Suprapubic skin (tissue), 4 donors: ENCODE measurements around the gene ALDH9A1. TPM values are rescaled to one million over a fixed set of nuclear protein-coding genes. Genes with fewer than 3 reads are reported as not detected.
"Not testable (repeated sequence)": the region's sequence is repeated elsewhere in the genome, so short reads cannot be mapped to it uniquely, and the experiment has no call there.

Experiments used
- DNase-seq, 2 donors: peaks; one replicate each; pipeline ENCODE4 v3.0.0-alpha.2; 2019; ENCODE audit warnings: low spot score in 2 of 2
- H3K27ac ChIP-seq: fragments of 200-600 bp; sonication (generic); one replicate; pipeline ENCODE4 v1.5.1; 2019
- H3K27me3 ChIP-seq: fragments of 200-600 bp; sonication (generic); one replicate; pipeline ENCODE4 v1.5.1; 2019
- H3K36me3 ChIP-seq: fragments of 200-600 bp; sonication (generic); one replicate; pipeline ENCODE4 v1.5.1; 2019
- H3K4me1 ChIP-seq: fragments of 200-600 bp; sonication (generic); one replicate; pipeline ENCODE4 v1.5.1; 2019
- H3K4me3 ChIP-seq: fragments of 200-600 bp; sonication (generic); one replicate; pipeline ENCODE4 v1.5.1; 2019; ENCODE audit warnings: mild to moderate bottlenecking
- H3K9me3 ChIP-seq: fragments of 200-600 bp; sonication (generic); one replicate; pipeline ENCODE4 v1.5.1; 2019
- EP300 ChIP-seq: sonication (generic); formaldehyde crosslinking; IDR thresholded peaks from one replicate; pipeline ENCODE4 v1.6.1; 2017; ENCODE audit warnings: antibody characterized with exemption
- POLR2A ChIP-seq, 2 donors: fragments of 450-650 bp; IDR thresholded peaks; one replicate each; pipeline ENCODE4 v1.6.1; 2017; ENCODE audit warnings: antibody characterized with exemption in 2 of 2, mild to moderate bottlenecking in 2 of 2, moderate library complexity in 2 of 2
- POLR2AphosphoS5 ChIP-seq, 3 donors: sonication (generic); formaldehyde crosslinking; IDR thresholded peaks; one replicate each; pipeline ENCODE4 v1.6.1; 2017; ENCODE audit warnings: antibody characterized with exemption in 3 of 3
- WGBS: methylation state at CpG from one replicate; pipeline ENCODE4 v1.1.5; 2018; 5-methylcytosine and 5-hydroxymethylcytosine counted together
- total RNA-seq, 4 donors: library from RNA; depleted of rRNA; stranded (reverse); fragments of >200 nt; gene quantifications; one replicate each; pipeline ENCODE4 v1.1.0, GENCODE V29; 2016
- TF ChIP-seq, protein P1 (sequence below), 2 donors: fragments of 200-600 bp in 1 of 2; fragments of 450-650 bp in 1 of 2; sonication (generic) in 1 of 2; IDR thresholded peaks; one replicate each; pipeline ENCODE4 v1.5.1; 2016 to 2019; ENCODE audit warnings: antibody characterized with exemption in 2 of 2, mild to moderate bottlenecking in 1 of 2, moderate library complexity in 1 of 2

ALDH9A1 gene
- total RNA-seq, 4 donors from 2014 or later: 59.7 to 91.5 (median 76.9) TPM

DNA sequence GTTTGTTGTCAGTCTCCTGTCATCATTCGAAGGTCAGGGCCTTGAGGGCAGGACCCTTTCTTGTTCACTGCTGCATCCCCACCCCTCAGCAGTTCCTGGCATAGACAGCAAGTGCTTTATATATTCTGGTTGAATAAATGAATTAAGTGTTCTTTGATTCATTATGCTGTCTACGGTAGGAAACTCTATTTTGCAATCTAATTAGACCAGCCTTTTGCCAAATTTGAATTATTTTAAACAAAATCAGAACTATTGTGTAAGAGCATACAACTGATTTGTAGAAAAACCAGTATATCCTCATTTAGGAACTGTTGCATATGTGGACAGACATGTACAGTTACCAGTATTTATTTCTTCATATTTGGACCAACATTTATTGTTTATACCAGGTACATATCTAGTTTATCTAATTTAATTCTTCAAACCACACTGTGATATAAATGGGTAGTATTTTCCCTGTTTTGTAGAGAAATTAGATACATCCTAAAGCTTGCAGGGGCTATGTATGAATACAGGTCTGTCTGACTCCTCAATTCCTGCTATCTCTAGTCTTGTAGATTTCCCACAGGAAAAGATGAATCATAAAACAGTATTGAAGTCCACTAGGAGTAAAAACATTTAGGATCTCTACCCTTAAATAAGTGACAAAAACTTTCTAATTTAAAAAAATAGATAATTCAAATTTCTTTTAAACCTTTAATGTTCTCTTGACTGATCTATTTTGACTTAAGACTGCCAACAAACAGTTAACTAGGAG lies 57.0 kb downstream of the ALDH9A1 start:
- WGBS: 57% methylated on average over 2 of the region's 2 CpGs
- DNase-seq: no peak
- TF ChIP-seq EP300 (no peak), POLR2A (IDR thresholded peaks at IDR 0.05) (no peak), POLR2AphosphoS5 (IDR thresholded peaks at IDR 0.05) (no peak)
- TF ChIP-seq, protein P1, sequence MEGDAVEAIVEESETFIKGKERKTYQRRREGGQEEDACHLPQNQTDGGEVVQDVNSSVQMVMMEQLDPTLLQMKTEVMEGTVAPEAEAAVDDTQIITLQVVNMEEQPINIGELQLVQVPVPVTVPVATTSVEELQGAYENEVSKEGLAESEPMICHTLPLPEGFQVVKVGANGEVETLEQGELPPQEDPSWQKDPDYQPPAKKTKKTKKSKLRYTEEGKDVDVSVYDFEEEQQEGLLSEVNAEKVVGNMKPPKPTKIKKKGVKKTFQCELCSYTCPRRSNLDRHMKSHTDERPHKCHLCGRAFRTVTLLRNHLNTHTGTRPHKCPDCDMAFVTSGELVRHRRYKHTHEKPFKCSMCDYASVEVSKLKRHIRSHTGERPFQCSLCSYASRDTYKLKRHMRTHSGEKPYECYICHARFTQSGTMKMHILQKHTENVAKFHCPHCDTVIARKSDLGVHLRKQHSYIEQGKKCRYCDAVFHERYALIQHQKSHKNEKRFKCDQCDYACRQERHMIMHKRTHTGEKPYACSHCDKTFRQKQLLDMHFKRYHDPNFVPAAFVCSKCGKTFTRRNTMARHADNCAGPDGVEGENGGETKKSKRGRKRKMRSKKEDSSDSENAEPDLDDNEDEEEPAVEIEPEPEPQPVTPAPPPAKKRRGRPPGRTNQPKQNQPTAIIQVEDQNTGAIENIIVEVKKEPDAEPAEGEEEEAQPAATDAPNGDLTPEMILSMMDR (IDR thresholded peaks at IDR 0.05): no peak
- Histone ChIP-seq H3K4me3 (no peak overlapping the region), H3K36me3 (peaks cover 10% of the 10 kb centered on the region), H3K27me3 (no peaks in the 10 kb centered on the region), H3K9me3 (no peaks in the 10 kb centered on the region), H3K27ac (no peak overlapping the region), H3K4me1 (peaks cover 42% of the 10 kb centered on the region)

DNA sequence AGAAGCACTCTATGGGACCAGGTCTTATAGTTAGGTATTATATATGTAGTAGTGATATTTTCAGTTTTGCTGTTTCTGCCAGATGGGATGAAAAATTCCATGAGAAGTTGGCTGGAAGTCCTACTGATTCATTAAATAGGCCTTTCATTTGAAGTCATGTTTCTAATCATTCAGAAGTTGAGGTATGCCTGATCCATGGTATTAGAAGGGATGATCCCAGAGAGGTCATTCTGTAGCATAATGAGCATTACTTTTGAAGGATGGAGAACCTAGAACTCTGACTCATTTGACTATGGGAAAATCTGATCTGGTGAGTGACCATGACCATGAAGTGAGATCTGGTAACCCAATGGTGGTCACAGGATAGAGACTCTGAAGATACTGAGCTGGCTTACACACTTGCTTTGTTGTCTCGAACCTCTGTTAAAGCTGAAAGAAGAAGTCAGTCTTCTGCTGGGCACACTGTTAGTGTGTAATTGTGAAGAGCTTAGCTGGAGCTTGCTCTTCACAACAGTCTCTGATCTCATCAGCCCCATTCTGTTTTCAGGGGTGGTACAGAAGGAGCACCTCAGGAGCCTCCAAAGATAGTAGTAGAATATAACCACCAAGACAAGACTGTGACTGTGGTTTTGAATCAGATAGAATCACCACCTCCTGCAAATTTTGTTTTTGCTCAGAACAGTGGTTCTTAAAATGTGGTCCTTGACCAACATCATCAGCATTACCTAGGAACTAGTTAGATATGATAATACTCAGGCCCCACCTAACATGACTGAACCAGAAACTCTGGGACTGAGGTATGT lies 58.3 kb downstream of the ALDH9A1 start:
- Histone ChIP-seq H3K4me3 (no peak overlapping the region), H3K4me1 (peaks cover 40% of the 10 kb centered on the region), H3K36me3 (peaks cover 13% of the 10 kb centered on the region), H3K9me3 (no peaks in the 10 kb centered on the region), H3K27ac (no peak overlapping the region), H3K27me3 (no peaks in the 10 kb centered on the region)
- no peak for DNase-seq
- TF ChIP-seq POLR2A (IDR thresholded peaks at IDR 0.05): no peak
- TF ChIP-seq EP300: no peak
- no peak for TF ChIP-seq POLR2AphosphoS5 (IDR thresholded peaks at IDR 0.05)
- TF ChIP-seq, protein P1 (IDR thresholded peaks at IDR 0.05): no peak
- WGBS: 92% methylated on average over 1 of the region's 1 CpG

DNA sequence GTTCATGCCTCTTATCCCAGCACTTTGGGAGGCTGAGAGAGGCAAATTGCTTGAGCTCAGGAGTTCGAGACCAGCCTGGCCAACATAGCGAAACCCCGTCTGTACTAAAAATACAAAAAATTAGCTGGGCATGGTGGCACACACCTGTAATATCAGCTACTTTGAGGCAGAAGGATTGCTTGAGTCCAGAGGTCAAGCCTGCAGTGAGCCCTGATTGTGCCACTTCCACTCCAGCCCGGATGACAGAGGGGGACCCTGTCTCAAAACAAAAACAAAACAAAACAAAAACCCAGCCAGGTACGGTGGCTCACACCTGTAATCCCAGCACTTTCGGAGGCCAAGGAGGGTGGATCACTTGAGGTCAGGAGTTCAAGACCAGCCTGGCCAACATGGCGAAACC lies 60.2 kb downstream of the ALDH9A1 start:
- not testable (repeated sequence) for H3K27ac ChIP-seq, H3K27me3 ChIP-seq, DNase-seq, H3K9me3 ChIP-seq, H3K4me3 ChIP-seq
- Histone ChIP-seq H3K36me3 (peaks cover 13% of the 10 kb centered on the region), H3K4me1 (peaks cover 56% of the 10 kb centered on the region)
- WGBS: 92% methylated on average over 7 of the region's 7 CpGs

DNA sequence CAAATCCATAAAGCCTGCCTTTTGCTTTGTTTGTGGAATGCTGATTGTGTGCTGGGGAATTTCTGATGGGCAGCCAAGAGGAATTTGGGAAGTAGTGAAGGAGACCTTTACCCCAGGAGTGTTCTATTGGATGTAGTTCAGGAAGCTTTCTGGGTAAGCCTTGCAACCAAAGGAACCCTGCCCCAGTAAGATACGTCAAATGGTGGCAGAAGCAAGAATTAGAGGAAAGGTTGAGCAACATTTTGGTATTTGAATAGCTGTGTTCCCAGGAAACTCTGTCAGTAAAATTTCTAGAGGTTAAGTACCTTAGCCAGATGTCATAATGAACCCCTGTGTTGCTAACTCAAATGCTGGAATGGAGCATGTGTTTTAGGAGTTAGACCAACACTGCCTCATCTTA lies 60.9 kb downstream of the ALDH9A1 start:
- 43% methylated on average over 1 of the region's 1 CpG for WGBS
- no peaks in the 10 kb centered on the region for H3K9me3 ChIP-seq
- peaks cover 64% of the 10 kb centered on the region for H3K4me1 ChIP-seq
- DNase-seq: no peak
- H3K27ac ChIP-seq: no peak overlapping the region
- H3K27me3 ChIP-seq: no peaks in the 10 kb centered on the region
- TF ChIP-seq POLR2A (IDR thresholded peaks at IDR 0.05) (no peak), EP300 (no peak), POLR2AphosphoS5 (IDR thresholded peaks at IDR 0.05) (no peak)
- TF ChIP-seq, protein P1 (IDR thresholded peaks at IDR 0.05): no peak
- H3K36me3 ChIP-seq: peaks cover 13% of the 10 kb centered on the region
- H3K4me3 ChIP-seq: no peak overlapping the region

DNA sequence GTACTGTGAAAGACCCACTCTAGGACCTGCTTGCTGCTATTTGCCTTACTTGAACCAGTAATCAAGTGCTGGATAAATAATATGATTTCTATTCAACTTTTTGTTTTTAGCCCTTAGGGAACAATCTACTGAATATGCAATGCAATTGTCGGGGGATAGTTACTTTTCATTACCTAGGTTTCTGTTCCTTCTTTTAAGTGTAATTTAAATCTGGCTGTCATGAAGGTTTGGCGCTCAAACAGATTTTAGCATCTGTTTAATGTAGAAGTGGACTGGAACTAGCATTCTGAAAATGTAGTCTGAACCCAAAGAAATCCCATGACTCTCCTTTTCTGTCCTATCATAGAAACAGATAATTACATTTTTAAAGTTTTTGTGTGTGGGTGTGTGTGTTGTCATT lies 62.5 kb downstream of the ALDH9A1 start:
- H3K27ac ChIP-seq: no peak overlapping the region
- H3K27me3 ChIP-seq: no peaks in the 10 kb centered on the region
- H3K4me3 ChIP-seq: no peak overlapping the region
- 49% methylated on average over 2 of the region's 2 CpGs for WGBS
- no peak for DNase-seq
- peaks cover 56% of the 10 kb centered on the region for H3K4me1 ChIP-seq
- TF ChIP-seq POLR2A (IDR thresholded peaks at IDR 0.05) (no peak), POLR2AphosphoS5 (IDR thresholded peaks at IDR 0.05) (no peak), EP300 (no peak)
- TF ChIP-seq, protein P1 (IDR thresholded peaks at IDR 0.05): no peak
- H3K36me3 ChIP-seq: peaks cover 13% of the 10 kb centered on the region
- H3K9me3 ChIP-seq: no peaks in the 10 kb centered on the region
